ENCODE measurements around the gene FGFR1OP2. TPM values are rescaled to one million over a fixed set of nuclear protein-coding genes. Genes with fewer than 3 reads are reported as not detected.

FGFR1OP2 gene
- total RNA-seq, 1 donor, result 47.8 TPM

GRCh38 chr12:26982866-26983265 is 44.6 kb downstream of the FGFR1OP2 start:
- DNase-seq (ENCODE audit: insufficient read length, low spot score, missing footprints), result no peak
- TF ChIP-seq CTCF (IDR thresholded peaks at IDR 0.05; ENCODE audit: extremely low read depth, low read depth, low read length), result no peak
- Histone ChIP-seq H2AFZ (ENCODE audit: low read length) (no peak overlapping the region), H3K4me2 (ENCODE audit: insufficient read depth, low read length) (no peak overlapping the region), H3K27me3 (ENCODE audit: insufficient read depth, low read length) (no peaks in the 10 kb centered on the region), H4K20me1 (ENCODE audit: insufficient read depth, low read length) (no peaks in the 10 kb centered on the region), H3K79me2 (ENCODE audit: insufficient read depth, low read length) (peaks cover 3% of the 10 kb centered on the region), H3K4me3 (ENCODE audit: insufficient read depth, low read length) (no peak overlapping the region), H3K36me3 (ENCODE audit: insufficient read depth, low read length) (peaks cover 3% of the 10 kb centered on the region), H3K4me1 (ENCODE audit: insufficient read depth, low read length) (no peaks in the 10 kb centered on the region), H3K9me3 (ENCODE audit: low read depth, low read length) (no peaks in the 10 kb centered on the region), H3K27ac (ENCODE audit: low read depth, low read length) (no peak overlapping the region)

- Histone ChIP-seq H3K27me3 (ENCODE audit: insufficient read depth, low read length) (no peaks in the 10 kb centered on the region), H3K9me3 (ENCODE audit: low read depth, low read length) (no peaks in the 10 kb centered on the region), H3K27ac (ENCODE audit: low read depth, low read length) (no peak overlapping the region), H3K4me1 (ENCODE audit: insufficient read depth, low read length) (no peaks in the 10 kb centered on the region), H3K36me3 (ENCODE audit: insufficient read depth, low read length) (peaks cover 9% of the 10 kb centered on the region), H3K4me3 (ENCODE audit: insufficient read depth, low read length) (no peak overlapping the region), H2AFZ (ENCODE audit: low read length) (no peak overlapping the region), H3K79me2 (ENCODE audit: insufficient read depth, low read length) (peaks cover 3% of the 10 kb centered on the region), H4K20me1 (ENCODE audit: insufficient read depth, low read length) (no peaks in the 10 kb centered on the region), H3K4me2 (ENCODE audit: insufficient read depth, low read length) (no peak overlapping the region)
- no peak for TF ChIP-seq CTCF (IDR thresholded peaks at IDR 0.05; ENCODE audit: extremely low read depth, low read depth, low read length)
- DNase-seq (ENCODE audit: insufficient read length, low spot score, missing footprints), result no peak
Observed at GRCh38 chr12:26987634-26988424, 49.6 kb downstream of the FGFR1OP2 start.

GRCh38 chr12:26988703-26989102 is 50.4 kb downstream of the FGFR1OP2 start:
- Histone ChIP-seq H3K4me3 (ENCODE audit: insufficient read depth, low read length) (no peak overlapping the region), H3K79me2 (ENCODE audit: insufficient read depth, low read length) (peaks cover 3% of the 10 kb centered on the region), H3K27ac (ENCODE audit: low read depth, low read length) (no peak overlapping the region), H3K4me1 (ENCODE audit: insufficient read depth, low read length) (no peaks in the 10 kb centered on the region), H3K9me3 (ENCODE audit: low read depth, low read length) (no peaks in the 10 kb centered on the region), H3K4me2 (ENCODE audit: insufficient read depth, low read length) (no peak overlapping the region), H4K20me1 (ENCODE audit: insufficient read depth, low read length) (no peaks in the 10 kb centered on the region), H3K27me3 (ENCODE audit: insufficient read depth, low read length) (no peaks in the 10 kb centered on the region), H3K36me3 (ENCODE audit: insufficient read depth, low read length) (peaks cover 9% of the 10 kb centered on the region), H2AFZ (ENCODE audit: low read length) (no peak overlapping the region)
- TF ChIP-seq CTCF (IDR thresholded peaks at IDR 0.05; ENCODE audit: extremely low read depth, low read depth, low read length), result no peak
- no peak for DNase-seq (ENCODE audit: insufficient read length, low spot score, missing footprints)

- no peaks in the 10 kb centered on the region for H3K9me3 ChIP-seq (ENCODE audit: low read depth, low read length)
Observed at GRCh38 chr12:26989873-26990272, 51.6 kb downstream of the FGFR1OP2 start.

More at GRCh38 chr12:26989873-26990272, 51.6 kb downstream of the FGFR1OP2 start:
- Histone ChIP-seq H3K79me2 (ENCODE audit: insufficient read depth, low read length) (peaks cover under 1% of the 10 kb centered on the region), H3K4me1 (ENCODE audit: insufficient read depth, low read length) (no peaks in the 10 kb centered on the region), H4K20me1 (ENCODE audit: insufficient read depth, low read length) (no peaks in the 10 kb centered on the region), H2AFZ (ENCODE audit: low read length) (no peak overlapping the region), H3K4me2 (ENCODE audit: insufficient read depth, low read length) (no peak overlapping the region), H3K4me3 (ENCODE audit: insufficient read depth, low read length) (no peak overlapping the region), H3K27ac (ENCODE audit: low read depth, low read length) (no peak overlapping the region), H3K36me3 (ENCODE audit: insufficient read depth, low read length) (peaks cover 7% of the 10 kb centered on the region), H3K27me3 (ENCODE audit: insufficient read depth, low read length) (no peaks in the 10 kb centered on the region)
- TF ChIP-seq CTCF (IDR thresholded peaks at IDR 0.05; ENCODE audit: extremely low read depth, low read depth, low read length), result no peak
- DNase-seq (ENCODE audit: insufficient read length, low spot score, missing footprints), result no peak
